Transverse colon (tissue), 3 donors: Measurements from ENCODE around the gene FAM43B.

Experiments used
- CTCF ChIP-seq, 5 experiments: fragments of 200-600 bp in 3 of 5; fragments of 450-650 bp in 2 of 5; sonication (generic) in 3 of 5; IDR thresholded peaks; 1 replicate in 2 of 5; 2 replicates in 3 of 5; pipeline ENCODE4 v1.5.1; 2016 to 2017; ENCODE audit warnings: antibody characterized with exemption in 5 of 5, inconsistent platforms in 3 of 5, mild to moderate bottlenecking in 2 of 5, moderate library complexity in 1 of 5
- POLR2A ChIP-seq: fragments of 450-650 bp; IDR thresholded peaks from one replicate; pipeline ENCODE4 v1.6.1; 2016; ENCODE audit warnings: antibody characterized with exemption, mild to moderate bottlenecking, moderate library complexity

- TF ChIP-seq CTCF (IDR thresholded peaks at IDR 0.05) (no peak), POLR2A (no peak)
Observed at GRCh38 chr1:20578062-20578461, 25.7 kb downstream of the FAM43B start.
